Coronary artery (tissue), 2 donors: ENCODE results near the gene MCF2L2.

Experiments used
- DNase-seq: peaks from one replicate; pipeline ENCODE4 v3.0.0-alpha.2; 2017; ENCODE audit warnings: low spot score
- H3K27ac ChIP-seq, 2 donors: fragments of 200-600 bp; sonication (generic); one replicate each; pipeline ENCODE4 v1.5.1; 2016 to 2019
- H3K4me3 ChIP-seq: fragments of 200-600 bp; sonication (generic); 2 replicates; pipeline ENCODE4 v1.5.1; 2016; ENCODE audit warnings: mild to moderate bottlenecking, moderate library complexity
- TF ChIP-seq, protein P1 (sequence below): fragments of 200-600 bp; sonication (generic); IDR thresholded peaks from one replicate; pipeline ENCODE4 v1.5.1; 2019; ENCODE audit warnings: antibody characterized with exemption

Gene MCF2L2

DNA sequence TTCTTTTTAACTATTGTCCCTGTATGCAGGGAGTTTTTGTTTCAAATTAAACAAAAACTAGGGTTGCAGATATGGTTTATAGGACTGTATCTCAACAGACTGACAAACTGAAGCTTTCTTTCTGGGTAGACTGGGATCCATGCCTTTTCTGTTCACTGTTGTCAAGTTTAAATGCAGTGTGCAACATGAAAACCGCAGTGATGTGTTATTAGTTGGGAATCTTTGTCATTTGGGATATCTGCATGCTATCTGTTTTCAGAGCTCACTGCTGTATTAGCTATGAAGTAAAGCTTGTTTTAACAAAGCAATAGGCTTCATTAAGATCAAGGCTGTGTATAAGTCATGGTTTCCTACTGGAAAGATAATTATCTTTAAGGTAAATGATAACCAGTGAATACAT is 21.4 kb upstream of the MCF2L2 start:
- Histone ChIP-seq H3K27ac (no peak overlapping the region), H3K4me3 (no peak overlapping the region)
- DNase-seq: no peak
- TF ChIP-seq, protein P1, sequence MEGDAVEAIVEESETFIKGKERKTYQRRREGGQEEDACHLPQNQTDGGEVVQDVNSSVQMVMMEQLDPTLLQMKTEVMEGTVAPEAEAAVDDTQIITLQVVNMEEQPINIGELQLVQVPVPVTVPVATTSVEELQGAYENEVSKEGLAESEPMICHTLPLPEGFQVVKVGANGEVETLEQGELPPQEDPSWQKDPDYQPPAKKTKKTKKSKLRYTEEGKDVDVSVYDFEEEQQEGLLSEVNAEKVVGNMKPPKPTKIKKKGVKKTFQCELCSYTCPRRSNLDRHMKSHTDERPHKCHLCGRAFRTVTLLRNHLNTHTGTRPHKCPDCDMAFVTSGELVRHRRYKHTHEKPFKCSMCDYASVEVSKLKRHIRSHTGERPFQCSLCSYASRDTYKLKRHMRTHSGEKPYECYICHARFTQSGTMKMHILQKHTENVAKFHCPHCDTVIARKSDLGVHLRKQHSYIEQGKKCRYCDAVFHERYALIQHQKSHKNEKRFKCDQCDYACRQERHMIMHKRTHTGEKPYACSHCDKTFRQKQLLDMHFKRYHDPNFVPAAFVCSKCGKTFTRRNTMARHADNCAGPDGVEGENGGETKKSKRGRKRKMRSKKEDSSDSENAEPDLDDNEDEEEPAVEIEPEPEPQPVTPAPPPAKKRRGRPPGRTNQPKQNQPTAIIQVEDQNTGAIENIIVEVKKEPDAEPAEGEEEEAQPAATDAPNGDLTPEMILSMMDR: no peak

DNA sequence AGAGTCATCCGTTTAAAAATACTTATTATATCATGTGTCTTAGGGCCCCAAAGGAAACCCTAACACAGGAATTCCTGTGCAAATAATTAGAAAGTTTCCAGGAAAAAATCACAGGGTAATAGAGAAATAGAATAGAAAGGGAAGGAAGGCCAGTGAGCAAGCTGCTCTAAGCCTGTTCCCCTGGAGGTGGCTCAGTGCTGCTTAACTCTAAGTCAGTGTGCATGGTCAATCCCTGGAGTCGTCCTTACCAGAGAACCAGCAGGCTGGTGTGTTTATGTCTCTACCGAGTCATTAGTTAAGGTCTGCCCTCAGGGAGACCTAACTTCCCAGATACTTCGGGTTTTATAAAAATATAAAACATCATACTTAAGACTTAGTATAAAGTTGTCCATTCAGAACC is 21.0 kb upstream of the MCF2L2 start:
- Histone ChIP-seq H3K4me3 (no peak overlapping the region), H3K27ac (no peak overlapping the region)
- no peak for DNase-seq
- TF ChIP-seq, protein P1: no peak

DNA sequence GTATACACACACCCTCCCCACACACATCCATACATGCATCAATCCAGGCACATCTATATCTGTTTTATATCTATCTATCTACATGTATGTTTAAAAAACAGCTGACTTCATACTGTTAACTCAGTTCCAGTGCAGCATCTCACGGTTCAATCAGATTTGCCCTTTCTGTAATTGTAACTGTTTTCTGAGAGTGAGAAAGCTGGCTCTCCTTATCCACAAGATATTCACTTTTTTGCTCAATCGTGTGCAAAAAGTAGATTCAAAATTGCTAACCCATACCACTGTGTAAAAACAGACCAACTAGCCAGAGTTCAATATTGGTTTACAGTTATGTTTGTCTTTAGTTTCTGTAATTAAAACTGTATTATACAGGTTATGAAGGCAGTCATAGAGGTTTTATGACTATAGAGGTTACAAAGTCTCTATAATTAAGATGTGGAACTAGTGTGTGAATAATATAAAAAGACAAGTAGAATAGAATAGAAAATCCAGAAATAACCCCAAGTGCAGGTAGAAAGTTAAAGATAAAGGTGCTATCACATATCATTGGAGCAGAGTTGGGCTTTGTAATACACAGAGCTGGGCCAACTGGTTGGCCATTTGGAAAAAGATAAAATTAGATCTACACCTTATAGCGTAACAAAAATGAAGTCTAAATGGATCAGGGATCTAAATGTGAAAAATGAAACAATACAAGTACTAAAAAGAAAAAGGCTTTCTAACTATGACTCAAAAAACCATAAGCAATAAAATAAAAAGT is 20.1 kb upstream of the MCF2L2 start:
- H3K27ac ChIP-seq: no peak overlapping the region
- TF ChIP-seq, protein P1: no peak
- no peak for DNase-seq
- H3K4me3 ChIP-seq: peak overlapping the region; percentile 96

DNA sequence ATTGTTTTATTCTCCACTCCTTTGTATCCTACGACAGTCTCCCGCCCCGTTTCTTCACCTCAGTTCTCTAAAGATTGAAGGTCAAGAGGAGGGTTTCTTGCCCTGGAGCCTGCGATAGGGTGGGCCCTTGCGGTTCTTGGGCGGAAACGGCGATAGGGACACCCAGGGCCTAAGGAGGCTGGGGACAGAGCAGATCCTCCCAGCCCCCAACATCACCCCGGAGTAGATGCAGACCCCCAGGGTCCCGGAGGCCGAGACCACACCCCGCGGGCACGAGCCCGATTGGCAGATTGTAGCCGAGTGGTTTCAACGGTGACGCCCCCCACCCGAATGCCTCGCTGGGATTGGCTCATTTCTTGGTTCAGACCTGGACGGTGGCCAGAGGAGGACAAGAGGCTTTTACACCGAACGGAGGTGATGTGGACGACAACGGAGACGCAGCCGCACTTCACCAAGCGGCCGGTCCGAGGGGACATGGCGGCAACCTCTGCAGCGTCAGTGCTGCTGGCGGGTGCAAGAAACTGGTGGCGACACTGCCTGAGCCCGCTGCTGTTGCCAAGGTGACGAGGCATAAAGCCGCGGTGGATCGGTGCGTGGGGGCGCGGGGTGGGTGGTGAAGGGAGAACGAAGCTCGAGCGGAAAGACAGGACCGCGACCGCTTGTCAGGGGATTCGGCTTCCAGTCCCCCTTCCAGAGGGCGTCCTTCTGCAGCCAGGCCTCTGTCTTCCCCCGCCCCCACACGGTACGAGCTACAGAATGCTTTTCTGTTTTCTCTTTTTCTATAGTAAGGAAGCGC is 19.0 kb upstream of the MCF2L2 start:
- DNase-seq: peak; percentile 86
- Histone ChIP-seq H3K4me3 (peak overlapping the region; percentile 96), H3K27ac (peak overlapping the region; percentile 59 to 87)
- TF ChIP-seq, protein P1: no peak

DNA sequence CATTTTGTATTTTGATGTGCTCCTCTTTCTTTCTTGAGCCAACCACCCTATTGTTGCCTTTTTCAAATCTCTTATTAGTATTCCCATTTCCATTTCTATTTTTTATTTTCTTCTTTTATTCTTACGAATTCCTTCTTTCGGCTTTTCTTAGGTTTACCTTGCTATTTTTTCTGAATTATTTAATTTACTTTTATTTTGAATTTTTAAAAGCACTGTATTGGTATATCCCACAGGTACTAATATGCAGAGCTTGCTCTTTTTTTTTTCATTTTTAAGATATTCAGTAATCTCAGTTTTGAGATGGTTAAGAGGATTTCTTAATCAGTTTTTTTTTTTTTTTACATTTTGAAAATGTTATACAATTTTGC is 18.4 kb upstream of the MCF2L2 start:
- TF ChIP-seq, protein P1: no peak
- Histone ChIP-seq H3K27ac (no peak overlapping the region), H3K4me3 (peak overlapping the region; percentile 96)
- no peak for DNase-seq

DNA sequence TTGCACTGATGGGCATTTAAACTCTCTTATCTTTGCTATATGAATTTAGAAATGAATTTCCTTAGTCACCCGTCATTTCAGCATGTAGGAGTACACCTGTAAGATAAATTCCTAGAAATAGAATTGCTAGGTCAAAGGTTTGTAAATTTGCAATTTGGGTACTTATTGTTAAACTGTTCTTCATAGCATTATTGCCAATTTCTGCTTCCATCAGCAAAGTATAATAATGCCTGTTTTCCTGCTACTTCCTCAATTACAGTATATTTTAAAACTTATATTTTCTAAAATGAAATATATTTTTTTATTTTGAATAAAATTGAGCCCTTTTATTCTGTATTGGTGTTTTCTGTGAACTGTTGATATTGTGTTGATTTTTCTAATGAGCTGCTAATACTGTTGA is 16.3 kb upstream of the MCF2L2 start:
- DNase-seq: no peak
- Histone ChIP-seq H3K4me3 (no peak overlapping the region), H3K27ac (no peak overlapping the region)
- TF ChIP-seq, protein P1: no peak
